Neutrophil (primary cell): ENCODE data around the gene COX6A2.
A peak's percentile ranks its signal among the peaks of the same experiment; 100 is the strongest.
"Not testable (repeated sequence)": the region's sequence is repeated elsewhere in the genome, so short reads cannot be mapped to it uniquely, and the experiment has no call there.

Source experiments
- H3K27ac ChIP-seq: fragments of 200-600 bp; sonication (generic); 2 replicates; pipeline ENCODE4 v1.5.1; 2016; ENCODE audit warnings: mild to moderate bottlenecking, moderate library complexity
- H3K27me3 ChIP-seq: fragments of 200-600 bp; sonication (generic); 2 replicates; pipeline ENCODE4 v1.6.0; 2016; ENCODE audit warnings: mild to moderate bottlenecking
- H3K36me3 ChIP-seq: fragments of 200-600 bp; sonication (generic); 2 replicates; pipeline ENCODE4 v1.5.1; 2017
- H3K4me1 ChIP-seq, 2 experiments: fragments of 200-600 bp in 1 of 2; sonication (generic) in 1 of 2; 1 replicate in 1 of 2; 2 replicates in 1 of 2; pipeline versions ENCODE4 v1.5.1 to v1.6.1; 2013 to 2016; ENCODE audit warnings: low read depth in 1 of 2, low read length in 1 of 2, mild to moderate bottlenecking in 1 of 2, moderate library complexity in 1 of 2; ENCODE audit not compliant: control insufficient read depth in 1 of 2, insufficient read depth in 1 of 2
- H3K4me3 ChIP-seq, 2 experiments: fragments of 200-600 bp in 1 of 2; sonication (generic) in 1 of 2; 1 replicate in 1 of 2; 2 replicates in 1 of 2; pipeline ENCODE4 v1.5.1; 2013 to 2016; ENCODE audit warnings: low read depth in 1 of 2, low read length in 1 of 2, mild to moderate bottlenecking in 1 of 2, moderate library complexity in 1 of 2
- H3K9me3 ChIP-seq: fragments of 200-600 bp; sonication (generic); 2 replicates; pipeline ENCODE4 v1.5.1; 2016
- TF ChIP-seq, protein P1 (sequence below): fragments of 200-600 bp; sonication (generic); IDR thresholded peaks from 2 replicates; pipeline ENCODE4 v1.5.1; 2016; ENCODE audit warnings: antibody characterized with exemption

COX6A2 gene

GRCh38 chr16:31455601-31456314 is 27.6 kb upstream of the COX6A2 start:
- H3K4me1 ChIP-seq = peaks cover 39 to 52% of the 10 kb centered on the region in 2 experiments

DNA sequence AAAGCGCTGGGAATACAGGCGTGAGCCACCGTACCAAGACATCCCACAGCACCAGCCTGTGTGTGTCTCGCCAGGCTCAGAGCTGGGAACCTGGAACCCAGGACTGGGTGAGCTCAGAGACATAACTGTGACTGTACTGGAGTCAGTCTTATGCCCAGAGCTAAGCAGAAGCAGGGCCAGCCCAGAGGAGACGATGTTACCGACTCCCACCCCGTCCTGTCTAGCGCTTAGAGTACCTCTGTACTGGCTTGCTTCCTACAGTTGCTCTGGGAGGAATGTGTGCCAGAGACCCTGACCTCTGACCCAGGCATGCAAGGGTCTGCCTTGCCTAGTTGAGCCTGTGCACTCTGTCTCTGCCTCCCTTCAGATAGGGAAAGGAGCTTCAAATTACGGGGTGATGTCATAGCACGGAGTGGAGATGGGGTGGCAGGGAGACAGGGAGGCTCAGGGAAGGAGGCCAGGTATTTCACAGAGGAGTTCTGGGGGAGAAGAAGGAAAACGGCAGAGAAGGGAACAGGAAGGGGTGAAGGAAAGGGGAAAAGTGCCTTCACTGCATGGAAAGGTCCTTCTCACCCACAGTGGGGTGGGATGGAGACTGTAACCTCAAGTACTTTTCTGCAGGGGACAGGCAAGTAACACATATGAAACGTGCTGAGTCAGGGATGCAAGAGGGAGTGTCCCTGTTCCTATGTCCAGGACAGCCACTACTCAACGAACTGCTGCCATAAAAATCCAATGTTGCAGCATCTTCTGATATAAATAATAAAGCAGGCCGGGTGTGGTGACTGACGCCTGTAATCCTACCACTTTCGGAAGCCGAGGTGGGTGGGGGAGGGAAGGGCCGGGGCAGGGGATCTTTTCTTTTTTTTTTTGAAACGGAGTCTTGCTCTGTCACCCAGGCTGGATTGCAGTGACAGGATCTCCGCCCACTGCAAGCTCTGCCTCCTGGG is 25.4 kb upstream of the COX6A2 start:
- H3K9me3 ChIP-seq = no peaks in the 10 kb centered on the region
- H3K27me3 ChIP-seq = no peaks in the 10 kb centered on the region
- H3K27ac ChIP-seq = peak overlapping the region; percentile 51
- TF ChIP-seq, protein P1, sequence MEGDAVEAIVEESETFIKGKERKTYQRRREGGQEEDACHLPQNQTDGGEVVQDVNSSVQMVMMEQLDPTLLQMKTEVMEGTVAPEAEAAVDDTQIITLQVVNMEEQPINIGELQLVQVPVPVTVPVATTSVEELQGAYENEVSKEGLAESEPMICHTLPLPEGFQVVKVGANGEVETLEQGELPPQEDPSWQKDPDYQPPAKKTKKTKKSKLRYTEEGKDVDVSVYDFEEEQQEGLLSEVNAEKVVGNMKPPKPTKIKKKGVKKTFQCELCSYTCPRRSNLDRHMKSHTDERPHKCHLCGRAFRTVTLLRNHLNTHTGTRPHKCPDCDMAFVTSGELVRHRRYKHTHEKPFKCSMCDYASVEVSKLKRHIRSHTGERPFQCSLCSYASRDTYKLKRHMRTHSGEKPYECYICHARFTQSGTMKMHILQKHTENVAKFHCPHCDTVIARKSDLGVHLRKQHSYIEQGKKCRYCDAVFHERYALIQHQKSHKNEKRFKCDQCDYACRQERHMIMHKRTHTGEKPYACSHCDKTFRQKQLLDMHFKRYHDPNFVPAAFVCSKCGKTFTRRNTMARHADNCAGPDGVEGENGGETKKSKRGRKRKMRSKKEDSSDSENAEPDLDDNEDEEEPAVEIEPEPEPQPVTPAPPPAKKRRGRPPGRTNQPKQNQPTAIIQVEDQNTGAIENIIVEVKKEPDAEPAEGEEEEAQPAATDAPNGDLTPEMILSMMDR = no peak
- peak overlapping the region in 1 of 2 experiments; percentile 32 for H3K4me3 ChIP-seq
- peaks cover 26 to 37% of the 10 kb centered on the region in 2 experiments for H3K4me1 ChIP-seq
- H3K36me3 ChIP-seq = no peaks in the 10 kb centered on the region

More at GRCh38 chr16:31455601-31456314, 27.6 kb upstream of the COX6A2 start:
- Histone ChIP-seq H3K27me3 (no peaks in the 10 kb centered on the region), H3K9me3 (no peaks in the 10 kb centered on the region), H3K27ac (no peak overlapping the region), H3K4me3 (no peak overlapping the region), H3K36me3 (no peaks in the 10 kb centered on the region)
- TF ChIP-seq, protein P1 = no peak

DNA sequence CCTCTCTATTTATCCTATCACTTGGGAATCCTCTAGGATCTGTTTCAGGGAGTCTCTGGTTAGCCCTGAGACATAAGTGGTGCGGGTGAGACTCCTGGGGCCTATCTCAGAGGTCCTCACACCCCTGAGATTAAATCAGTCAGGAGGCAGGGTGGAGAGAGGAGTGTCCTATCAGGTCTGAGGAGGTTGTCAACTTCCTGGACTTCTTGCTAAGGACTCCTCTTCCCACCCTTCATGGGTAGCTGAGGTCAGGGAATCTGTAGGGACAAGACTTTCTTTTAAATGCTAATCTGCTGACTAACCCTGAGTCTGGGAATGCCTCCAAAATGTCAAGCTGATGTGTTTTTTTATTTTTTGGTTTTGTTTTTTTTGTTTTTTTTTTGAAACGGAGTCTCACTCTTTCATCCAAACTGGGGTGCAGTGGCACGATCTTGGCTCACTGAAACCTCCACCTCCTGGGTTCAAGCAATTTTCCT is 24.5 kb upstream of the COX6A2 start:
- TF ChIP-seq, protein P1 = no peak
- Histone ChIP-seq H3K9me3 (no peaks in the 10 kb centered on the region), H3K27me3 (no peaks in the 10 kb centered on the region), H3K36me3 (no peaks in the 10 kb centered on the region), H3K27ac (no peak overlapping the region), H3K4me3 (no peak overlapping the region), H3K4me1 (peaks cover 17 to 29% of the 10 kb centered on the region in 2 experiments)

- Histone ChIP-seq H3K4me1 (peaks cover 9 to 20% of the 10 kb centered on the region in 2 experiments), H3K4me3 (no peak overlapping the region), H3K9me3 (no peaks in the 10 kb centered on the region), H3K27me3 (no peaks in the 10 kb centered on the region), H3K36me3 (no peaks in the 10 kb centered on the region), H3K27ac (no peak overlapping the region)
- TF ChIP-seq, protein P1 = no peak
Measured at GRCh38 chr16:31451681-31452351, 23.7 kb upstream of the COX6A2 start.

DNA sequence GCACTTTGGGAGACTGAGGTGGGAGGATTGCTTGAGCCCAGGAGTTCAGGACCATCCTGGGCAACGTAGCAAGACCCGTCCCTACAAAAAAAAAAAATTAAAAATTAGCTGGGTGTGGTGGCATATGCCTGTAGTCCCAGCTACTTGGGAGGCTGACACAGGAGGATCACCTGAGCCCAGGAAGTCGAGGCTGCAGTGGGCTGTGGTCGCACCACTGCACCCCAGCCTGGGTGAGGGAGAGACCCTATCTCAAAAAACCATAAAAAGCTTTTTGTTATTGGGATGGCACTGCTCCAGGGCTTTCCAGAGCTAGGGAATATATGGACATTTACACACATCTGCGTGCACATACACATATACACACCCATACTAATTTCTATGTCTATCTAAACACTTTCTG is 23.0 kb upstream of the COX6A2 start:
- Histone ChIP-seq H3K36me3 (no peaks in the 10 kb centered on the region), H3K4me3 (no peak overlapping the region), H3K27ac (no peak overlapping the region), H3K4me1 (peaks cover 5 to 20% of the 10 kb centered on the region in 2 experiments), H3K9me3 (no peaks in the 10 kb centered on the region), H3K27me3 (no peaks in the 10 kb centered on the region)
- TF ChIP-seq, protein P1 = no peak

DNA sequence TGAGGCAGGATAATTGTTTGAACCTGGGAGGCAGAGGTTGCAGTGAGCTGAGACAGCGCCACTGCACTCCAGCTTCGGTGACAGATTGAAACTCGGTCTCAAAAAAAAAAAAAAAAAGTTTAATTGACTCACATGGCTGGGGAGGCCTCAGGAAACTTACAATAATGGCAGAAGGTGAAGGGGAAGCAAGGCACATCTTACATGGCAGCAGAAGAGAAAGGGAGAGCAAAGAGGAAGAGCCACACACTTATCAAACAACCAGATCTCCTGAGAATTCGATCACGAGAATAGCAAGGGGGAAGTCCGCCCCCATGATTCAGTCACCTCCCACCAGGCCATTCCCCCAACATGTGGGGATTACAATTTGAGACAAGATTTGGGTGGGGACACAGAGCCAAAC is 17.8 kb upstream of the COX6A2 start:
- H3K36me3 ChIP-seq, H3K9me3 ChIP-seq, H3K27ac ChIP-seq, H3K4me3 ChIP-seq: not testable (repeated sequence)
- peaks cover 10% of the 10 kb centered on the region for H3K27me3 ChIP-seq
- peaks cover 7 to 10% of the 10 kb centered on the region in 2 experiments for H3K4me1 ChIP-seq
